ENCODE results near the gene MVB12B.
"Not testable (repeated sequence)": the region's sequence is repeated elsewhere in the genome, so short reads cannot be mapped to it uniquely, and the experiment has no call there.

MVB12B gene

GRCh38 chr9:126554292-126554691 lies 227.7 kb downstream of the MVB12B start:
- no peak for TF ChIP-seq ZFX (IDR thresholded peaks at IDR 0.05; ENCODE audit: borderline replicate concordance)
- TF ChIP-seq CTCF (IDR thresholded peaks at IDR 0.05): no peak
- H3K27ac ChIP-seq: no peak overlapping the region

- 0 out of 2 replicates have a peak, but pooled peaks have one; percentile 9 for TF ChIP-seq CTCF (IDR thresholded peaks at IDR 0.05)
Measured at GRCh38 chr9:126555421-126555820, 228.8 kb downstream of the MVB12B start.

More at GRCh38 chr9:126555421-126555820, 228.8 kb downstream of the MVB12B start:
- H3K27ac ChIP-seq: not testable (repeated sequence)

Data from 22Rv1 (cell line).